Measurements from ENCODE around the gene LIPG.
"Not testable (repeated sequence)": the region's sequence is repeated elsewhere in the genome, so short reads cannot be mapped to it uniquely, and the experiment has no call there.

Gene LIPG

DNA sequence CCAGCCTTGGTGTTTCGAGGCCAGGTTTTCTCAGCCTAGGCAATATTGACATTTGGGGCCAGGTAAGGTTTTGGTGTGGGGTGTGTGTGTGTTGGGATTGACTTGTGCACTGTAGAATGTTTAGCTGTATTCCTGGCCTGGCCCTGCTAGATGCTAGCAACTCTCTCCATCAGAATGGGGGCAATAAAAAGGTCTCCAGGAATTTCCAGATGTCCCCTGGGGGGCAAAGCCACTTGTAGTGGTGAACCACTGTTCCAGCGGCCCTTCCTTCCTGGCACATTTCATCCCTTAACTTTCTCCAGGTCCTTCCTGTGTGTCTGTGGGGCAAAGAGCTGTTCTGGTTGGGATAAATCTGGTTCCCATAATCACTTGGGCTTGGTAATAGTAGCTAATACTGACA is 12.0 kb downstream of the LIPG start:
- no peak for DNase-seq (ENCODE audit: low read depth)

DNA sequence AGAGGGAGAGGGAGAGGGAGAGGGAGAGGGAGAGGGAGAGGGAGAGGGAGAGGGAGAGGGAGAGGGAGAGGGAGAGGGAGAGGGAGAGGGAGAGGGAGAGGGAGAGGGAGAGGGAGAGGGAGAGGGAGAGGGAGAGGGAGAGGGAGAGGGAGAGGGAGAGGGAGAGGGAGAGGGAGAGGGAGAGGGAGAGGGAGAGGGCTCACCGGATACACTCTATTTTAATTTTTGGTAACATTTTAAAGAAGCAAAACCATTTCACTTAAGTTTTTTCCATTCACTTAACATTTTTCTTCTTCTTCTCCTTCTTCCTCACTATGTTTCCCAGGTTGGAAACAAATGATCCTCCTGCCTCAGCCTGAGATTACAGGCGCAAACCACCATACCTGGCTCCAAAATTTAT is 17.2 kb downstream of the LIPG start:
- DNase-seq (ENCODE audit: low read depth): not testable (repeated sequence)

DNA sequence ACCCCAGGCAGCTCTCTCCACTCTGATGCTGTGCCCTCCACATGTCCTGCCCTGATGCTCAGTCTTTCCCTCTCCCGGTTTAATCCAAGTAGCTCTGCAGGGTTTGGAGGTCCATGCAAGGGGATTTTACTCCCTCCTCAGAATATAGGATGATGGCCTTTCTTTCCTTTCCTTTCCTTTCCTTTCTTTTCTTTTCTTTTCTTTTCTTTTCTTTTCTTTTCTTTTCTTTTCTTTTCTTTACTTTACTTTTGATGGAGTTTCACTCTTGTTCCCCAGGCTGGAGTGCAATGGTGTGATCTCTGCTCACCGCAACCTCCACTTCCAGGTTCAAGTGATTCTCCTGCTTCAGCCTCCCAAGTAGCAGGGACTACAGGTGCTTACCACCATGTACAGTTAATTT is 17.7 kb downstream of the LIPG start:
- DNase-seq (ENCODE audit: low read depth): not testable (repeated sequence)

GRCh38 chr18:49580279-49580678 is 18.4 kb downstream of the LIPG start:
- DNase-seq (ENCODE audit: low read depth): no peak

GRCh38 chr18:49581371-49581770 is 19.5 kb downstream of the LIPG start:
- no peak for DNase-seq (ENCODE audit: low read depth)

GRCh38 chr18:49582579-49582978 is 20.7 kb downstream of the LIPG start:
- no peak for DNase-seq (ENCODE audit: low read depth)

GRCh38 chr18:49584394-49584793 is 22.5 kb downstream of the LIPG start:
- DNase-seq (ENCODE audit: low read depth): no peak

DNA sequence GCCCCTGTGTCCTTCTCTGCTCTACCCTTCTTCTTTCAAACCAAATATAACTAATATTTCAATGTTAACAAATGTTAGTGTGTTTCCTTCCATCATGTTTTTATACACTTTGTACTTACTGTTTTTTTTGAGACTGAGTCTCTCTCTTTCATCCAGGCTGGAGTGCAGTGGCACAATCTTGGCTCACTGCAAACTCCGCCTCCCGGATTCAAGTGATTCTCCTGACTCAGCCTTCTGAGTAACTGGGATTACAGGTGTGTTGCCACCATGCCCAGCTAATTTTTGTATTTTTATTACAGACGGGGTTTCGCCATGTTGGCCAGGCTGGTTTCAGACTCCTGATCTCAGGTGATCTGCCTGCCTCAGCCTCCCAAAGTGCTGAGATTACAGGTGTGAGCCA is 23.1 kb downstream of the LIPG start:
- DNase-seq (ENCODE audit: low read depth): not testable (repeated sequence)

- DNase-seq (ENCODE audit: low read depth): no peak
Observed at GRCh38 chr18:49585781-49586663, 24.2 kb downstream of the LIPG start.

DNA sequence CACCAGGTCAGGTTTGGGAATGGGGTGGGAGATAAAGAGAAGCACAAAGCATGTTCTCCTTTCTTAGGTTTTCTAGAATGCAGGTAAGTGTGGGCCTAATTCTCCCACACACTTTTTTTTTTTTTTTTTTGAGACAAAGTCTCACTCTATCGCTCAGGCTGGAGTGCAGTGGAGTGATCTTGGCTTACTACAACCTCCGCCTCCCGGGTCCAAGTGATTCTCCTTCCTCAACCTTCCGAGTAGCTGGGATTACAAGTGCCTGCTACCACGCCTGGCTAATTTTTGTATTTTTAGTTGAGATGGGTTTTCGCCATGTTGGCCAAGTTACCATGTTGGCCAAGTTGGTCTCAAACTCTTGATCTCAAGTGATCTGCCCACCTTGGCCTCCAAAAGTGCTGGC is 26.3 kb downstream of the LIPG start:
- DNase-seq (ENCODE audit: low read depth): no peak

DNA sequence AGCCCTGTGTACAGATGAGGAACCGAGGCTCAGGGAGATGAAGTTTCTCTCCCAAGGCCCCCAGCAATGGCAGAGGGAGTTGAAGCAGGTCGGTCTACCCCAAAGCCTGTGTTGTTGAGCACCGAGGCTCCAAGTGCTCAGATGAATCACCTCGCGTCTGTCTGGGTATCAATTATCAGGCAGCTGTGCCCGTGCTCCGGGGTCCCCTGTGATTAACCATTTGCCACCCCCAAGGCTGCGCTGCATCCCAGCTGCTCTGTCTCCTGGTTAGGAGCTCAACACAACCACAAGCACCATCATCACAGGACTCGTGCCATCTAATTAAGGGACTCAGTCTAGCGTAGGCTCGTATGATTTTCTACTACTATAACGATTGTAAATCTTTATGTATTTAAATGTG is 27.1 kb downstream of the LIPG start:
- no peak for DNase-seq (ENCODE audit: low read depth)

GRCh38 chr18:49590608-49591007 is 28.8 kb downstream of the LIPG start:
- DNase-seq (ENCODE audit: low read depth): no peak

GRCh38 chr18:49591271-49591670 is 29.4 kb downstream of the LIPG start:
- DNase-seq (ENCODE audit: low read depth): no peak

DNA sequence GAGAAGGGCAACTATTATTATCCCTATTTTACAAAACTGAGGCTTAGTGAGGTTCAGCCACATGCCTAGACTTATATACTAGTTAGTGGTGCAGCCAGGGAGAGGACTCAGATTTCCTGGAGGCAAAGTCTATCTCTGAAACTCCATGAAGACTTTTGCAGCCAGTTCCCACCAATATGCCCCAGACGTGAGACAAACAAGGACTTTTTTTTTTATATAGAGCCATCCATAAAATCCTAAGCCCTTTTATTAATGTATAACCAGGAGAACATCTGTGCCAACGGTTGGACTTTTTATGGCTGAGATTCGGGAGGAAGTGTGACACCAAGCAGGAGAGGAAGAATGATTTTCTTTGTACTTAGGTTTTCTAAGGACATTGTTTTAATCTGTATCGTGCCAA is 29.9 kb downstream of the LIPG start:
- DNase-seq (ENCODE audit: low read depth): no peak

GRCh38 chr18:49596687-49597086 is 34.8 kb downstream of the LIPG start:
- DNase-seq (ENCODE audit: low read depth): no peak

DNA sequence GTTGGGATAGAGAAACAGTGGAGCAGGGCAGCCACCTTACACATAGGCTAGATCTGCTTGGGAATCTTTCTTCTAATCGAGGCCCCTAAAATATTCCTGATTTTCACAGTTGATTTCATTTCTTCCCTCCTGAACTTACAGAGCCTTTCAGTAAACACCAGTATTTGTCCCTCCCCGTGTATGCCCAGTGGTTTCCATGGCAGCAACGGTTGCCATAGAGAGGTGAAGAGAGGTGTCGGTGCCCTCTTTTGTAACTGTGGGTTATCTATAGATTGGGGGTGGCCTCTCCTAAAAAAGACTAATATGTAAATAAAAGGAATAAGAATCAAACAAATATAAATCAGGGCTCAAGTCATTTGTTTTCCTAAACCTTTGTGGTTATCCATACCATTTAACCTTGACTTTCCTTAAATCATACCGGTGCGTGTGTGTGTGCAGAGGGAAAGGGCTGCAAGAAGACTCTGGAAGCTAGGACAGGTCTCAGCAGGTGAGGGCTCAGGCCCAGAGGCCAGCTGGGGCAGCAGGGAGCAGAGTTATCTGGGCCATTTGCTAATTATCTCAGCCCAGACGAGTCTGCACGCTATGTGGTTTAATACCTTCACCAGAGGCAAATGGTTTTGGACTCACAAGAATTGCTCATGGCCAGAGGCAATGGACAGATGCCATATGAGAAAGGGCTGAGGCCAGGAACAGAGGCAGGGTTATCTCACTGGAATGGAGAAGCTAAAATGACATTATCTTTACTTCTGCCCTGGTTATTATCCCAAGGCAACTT is 35.5 kb downstream of the LIPG start:
- no peak for DNase-seq (ENCODE audit: low read depth)

DNA sequence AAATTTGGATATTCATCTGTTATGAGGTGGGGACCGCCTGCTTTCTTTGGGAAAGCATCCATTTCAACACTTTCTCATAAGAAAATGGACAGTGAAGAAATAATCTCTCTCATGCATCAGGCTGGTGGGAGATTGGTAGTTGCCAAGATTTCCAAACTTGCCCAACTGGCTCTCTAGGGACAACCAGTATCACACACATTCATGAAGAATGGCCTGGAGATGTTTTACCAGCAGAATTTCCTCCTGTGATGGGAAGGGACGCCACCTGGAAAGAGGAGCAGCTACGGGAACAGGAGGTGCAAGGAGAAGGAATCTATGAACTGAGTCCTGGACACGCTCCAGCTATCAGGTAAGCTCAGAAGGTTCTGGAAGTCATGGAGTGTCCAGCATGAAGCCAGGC is 39.4 kb downstream of the LIPG start:
- no peak for DNase-seq (ENCODE audit: low read depth)

DNA sequence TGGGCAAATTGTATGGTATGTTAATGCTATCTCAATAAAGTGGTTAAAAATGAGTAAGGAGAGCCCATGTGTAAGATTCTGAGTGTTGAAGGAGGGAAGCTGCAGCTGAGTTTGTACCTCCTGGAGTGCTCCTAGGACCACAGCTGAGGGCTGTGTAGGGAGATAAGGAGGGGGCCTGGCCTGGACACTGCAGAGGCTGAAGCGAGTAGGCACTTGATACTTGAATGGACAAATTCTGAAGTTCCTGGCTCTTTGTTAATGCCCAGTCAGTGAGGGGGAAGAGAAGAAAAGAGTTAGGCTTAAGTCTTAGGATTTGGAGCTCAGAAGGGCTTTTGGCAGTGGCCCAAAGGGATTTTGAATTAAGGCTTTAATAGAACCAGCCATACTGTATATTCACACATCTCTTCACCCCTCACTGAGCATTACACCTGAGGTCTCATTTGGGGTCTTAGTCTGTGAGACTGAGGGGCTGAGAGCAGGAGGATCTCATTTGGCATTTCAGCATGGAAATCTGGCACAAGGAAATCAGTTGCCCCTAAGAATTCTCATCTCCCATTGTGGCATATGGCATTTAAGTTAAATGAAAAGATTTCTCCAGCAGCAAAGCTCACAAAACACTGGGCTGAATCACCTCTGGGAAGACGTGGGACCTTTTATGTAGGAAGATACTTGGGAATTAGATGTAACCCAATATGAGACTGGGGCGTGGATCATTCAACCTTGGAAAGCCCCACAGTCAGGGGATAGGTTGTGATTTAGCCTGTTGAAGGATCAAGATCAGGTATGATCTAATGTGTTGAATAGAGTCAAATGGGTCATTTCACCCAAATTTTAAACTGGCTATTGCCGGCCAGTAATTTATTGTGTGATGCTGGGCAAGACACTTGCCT is 46.8 kb downstream of the LIPG start:
- DNase-seq (ENCODE audit: low read depth): no peak

DNA sequence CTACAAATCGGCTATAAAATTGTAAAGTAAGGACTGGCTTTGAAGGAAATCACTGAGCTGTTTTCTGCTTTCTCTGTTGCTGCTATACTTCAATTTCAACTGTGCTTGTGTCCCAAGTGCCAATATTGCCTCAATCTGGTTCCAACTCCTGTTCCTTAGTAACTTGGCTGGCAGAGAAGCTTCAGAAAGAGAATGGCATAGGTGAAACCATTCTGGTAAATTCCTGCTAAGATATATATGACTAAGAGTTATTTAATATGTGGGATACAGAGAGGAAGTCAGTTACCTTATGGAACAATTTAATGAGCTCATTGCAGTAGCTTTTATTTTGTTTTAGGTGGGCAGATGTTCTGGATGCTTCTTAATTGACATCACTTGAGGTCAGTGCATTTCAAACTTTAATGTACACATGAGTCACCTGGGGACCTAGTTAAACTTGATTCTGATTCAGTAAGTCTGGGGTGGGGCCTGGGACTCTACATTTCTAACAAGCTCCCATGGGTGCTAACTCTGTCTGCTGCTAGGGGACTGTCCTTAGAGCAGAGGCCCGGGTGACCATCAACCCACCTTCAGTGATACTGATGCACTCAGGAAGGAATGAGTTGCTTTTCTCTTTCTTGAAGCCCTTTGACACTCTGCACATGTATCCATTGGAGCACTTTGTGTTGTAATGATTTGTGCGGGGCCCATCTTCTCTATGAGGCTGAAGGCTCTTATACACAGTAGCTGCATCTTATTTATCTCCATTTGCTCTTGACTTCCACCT is 47.6 kb downstream of the LIPG start:
- DNase-seq (ENCODE audit: low read depth): no peak

GRCh38 chr18:49610022-49610445 is 48.2 kb downstream of the LIPG start:
- DNase-seq (ENCODE audit: low read depth): no peak

DNA sequence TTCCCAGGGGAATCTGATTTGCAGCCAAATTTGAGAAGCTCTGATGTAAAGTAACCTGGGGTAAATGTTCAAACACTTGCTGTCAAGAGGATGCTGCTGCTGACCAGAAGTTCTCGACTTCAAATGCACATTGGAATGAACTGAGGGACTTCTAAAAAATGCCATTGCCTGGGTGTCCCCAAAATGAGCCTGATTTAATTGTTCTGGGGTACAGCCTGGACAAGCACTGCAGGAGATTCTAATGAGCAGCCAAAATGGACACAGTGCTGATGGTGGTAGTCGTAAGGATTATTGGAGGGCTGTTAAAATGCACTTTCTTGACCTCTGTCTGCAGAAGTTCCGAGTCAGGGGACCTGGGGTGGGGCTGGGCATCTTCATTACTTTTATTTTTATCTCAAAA is 49.5 kb downstream of the LIPG start:
- DNase-seq (ENCODE audit: low read depth): no peak

All from stimulated activated CD8-positive, alpha-beta memory T cell treated with anti-CD3 and anti-CD28 coated beads, Interleukin-12 subunit alpha, Interleukin-12 subunit beta, amount 100 ng/mL, for 4 hours (primary cell).